ENCODE results near the gene IGFBP7.

DNA sequence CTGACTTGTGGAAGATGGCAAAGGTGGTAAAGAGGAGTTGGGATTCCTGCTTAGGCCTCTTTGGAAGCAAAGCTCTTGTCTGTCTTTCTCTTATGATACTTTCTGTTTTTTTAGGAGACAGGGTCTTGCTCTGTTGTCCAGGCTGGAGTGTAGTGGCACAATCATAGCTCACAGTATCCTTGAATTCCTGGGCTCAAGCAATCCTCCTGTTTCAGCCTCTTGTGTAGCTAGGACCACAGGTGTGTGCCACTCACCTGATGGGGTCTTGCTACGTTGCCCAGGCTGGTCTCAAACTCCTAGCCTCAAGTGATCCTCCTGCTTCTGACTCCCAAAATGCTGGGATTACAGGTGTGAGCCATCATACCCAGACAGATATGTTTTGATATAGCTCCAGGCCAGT, 19.3 kb upstream of the IGFBP7 start:
- TF ChIP-seq, protein P1, sequence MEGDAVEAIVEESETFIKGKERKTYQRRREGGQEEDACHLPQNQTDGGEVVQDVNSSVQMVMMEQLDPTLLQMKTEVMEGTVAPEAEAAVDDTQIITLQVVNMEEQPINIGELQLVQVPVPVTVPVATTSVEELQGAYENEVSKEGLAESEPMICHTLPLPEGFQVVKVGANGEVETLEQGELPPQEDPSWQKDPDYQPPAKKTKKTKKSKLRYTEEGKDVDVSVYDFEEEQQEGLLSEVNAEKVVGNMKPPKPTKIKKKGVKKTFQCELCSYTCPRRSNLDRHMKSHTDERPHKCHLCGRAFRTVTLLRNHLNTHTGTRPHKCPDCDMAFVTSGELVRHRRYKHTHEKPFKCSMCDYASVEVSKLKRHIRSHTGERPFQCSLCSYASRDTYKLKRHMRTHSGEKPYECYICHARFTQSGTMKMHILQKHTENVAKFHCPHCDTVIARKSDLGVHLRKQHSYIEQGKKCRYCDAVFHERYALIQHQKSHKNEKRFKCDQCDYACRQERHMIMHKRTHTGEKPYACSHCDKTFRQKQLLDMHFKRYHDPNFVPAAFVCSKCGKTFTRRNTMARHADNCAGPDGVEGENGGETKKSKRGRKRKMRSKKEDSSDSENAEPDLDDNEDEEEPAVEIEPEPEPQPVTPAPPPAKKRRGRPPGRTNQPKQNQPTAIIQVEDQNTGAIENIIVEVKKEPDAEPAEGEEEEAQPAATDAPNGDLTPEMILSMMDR (IDR thresholded peaks at IDR 0.05) = no peak
- TF ChIP-seq POLR2A (IDR thresholded peaks at IDR 0.05) (no peak), EP300 (IDR thresholded peaks at IDR 0.05) (no peak)
